ENCODE data around the gene SHH.

The SHH gene

GRCh38 chr7:155808549-155809331 lies 3.5 kb downstream of the SHH start:
- Histone ChIP-seq H3K36me3 (ENCODE audit: insufficient read depth, insufficient read length, low read length) (no peaks in the 10 kb centered on the region), H3K4me3 (ENCODE audit: insufficient read length, low read depth) (peak overlapping the region; percentile 17), H3K27me3 (ENCODE audit: insufficient read depth, insufficient read length) (peaks cover 82% of the 10 kb centered on the region), H3K9ac (ENCODE audit: insufficient read length, low read depth) (peak overlapping the region; percentile 50), H3K9me3 (ENCODE audit: insufficient read depth, low read length) (peaks cover 10% of the 10 kb centered on the region; the same call in 1 of the 2 replicates), H3K4me1 (ENCODE audit: insufficient read depth, insufficient read length) (peaks cover 8% of the 10 kb centered on the region)
- DNase-seq (ENCODE audit: low read depth, low spot score): no peak
- TF ChIP-seq ZNF274 (IDR thresholded peaks at IDR 0.05; ENCODE audit: low read depth, low read length) (no peak), SUZ12 (IDR thresholded peaks at IDR 0.05; ENCODE audit: extremely low read depth, insufficient read depth, insufficient read length) (peak; percentile 55)

- H3K9ac ChIP-seq (ENCODE audit: insufficient read length, low read depth): peak overlapping the region; percentile 50
- H3K4me1 ChIP-seq (ENCODE audit: insufficient read depth, insufficient read length): peaks cover 8% of the 10 kb centered on the region
- no peak for DNase-seq (ENCODE audit: low read depth, low spot score)
- H3K4me3 ChIP-seq (ENCODE audit: insufficient read length, low read depth): peak overlapping the region; percentile 17
- no peak for TF ChIP-seq ZNF274 (IDR thresholded peaks at IDR 0.05; ENCODE audit: low read depth, low read length)
- no peak for TF ChIP-seq YY1 (IDR thresholded peaks at IDR 0.05; ENCODE audit: insufficient read depth, insufficient read length)
- TF ChIP-seq SUZ12 (IDR thresholded peaks at IDR 0.05; ENCODE audit: extremely low read depth, insufficient read depth, insufficient read length): no peak
- H3K9me3 ChIP-seq (ENCODE audit: insufficient read depth, low read length): peaks cover 10% of the 10 kb centered on the region; the same call in 1 of the 2 replicates
- no peaks in the 10 kb centered on the region for H3K36me3 ChIP-seq (ENCODE audit: insufficient read depth, insufficient read length, low read length)
- peaks cover 82% of the 10 kb centered on the region for H3K27me3 ChIP-seq (ENCODE audit: insufficient read depth, insufficient read length)
Measured at GRCh38 chr7:155807789-155808548, 4.3 kb downstream of the SHH start.

DNA sequence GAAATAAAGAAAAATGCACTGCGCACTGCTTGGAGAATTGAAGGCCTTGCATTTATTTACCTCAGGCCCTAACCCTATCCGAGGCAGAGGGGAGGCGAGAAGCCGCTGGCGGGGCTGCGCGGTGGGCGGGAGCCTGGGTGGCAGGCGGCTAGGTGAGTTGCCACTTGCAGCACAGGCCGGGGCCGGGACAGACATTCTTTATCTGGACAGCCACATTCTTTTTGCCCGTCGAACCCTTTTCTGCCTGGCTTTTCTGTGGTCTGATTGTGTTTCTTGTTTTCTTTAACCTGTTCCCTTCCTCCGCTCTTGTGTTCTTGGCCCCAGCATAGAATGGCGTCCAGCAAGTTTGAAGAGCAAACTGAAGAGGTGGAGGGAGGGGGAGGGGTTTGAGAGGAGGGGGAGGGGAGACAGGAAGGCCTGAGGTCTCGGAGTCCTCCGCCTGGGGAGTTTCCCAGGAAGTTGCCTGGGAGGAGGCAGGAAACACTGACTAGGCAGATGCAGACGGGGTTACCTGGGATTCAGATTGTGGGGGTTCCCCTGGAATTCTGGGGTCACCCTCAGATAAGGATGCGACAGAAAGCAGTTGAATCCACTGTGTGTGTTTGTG lies 5.1 kb downstream of the SHH start:
- no peak for DNase-seq (ENCODE audit: low read depth, low spot score)
- TF ChIP-seq ZNF274 (IDR thresholded peaks at IDR 0.05; ENCODE audit: low read depth, low read length): no peak
- TF ChIP-seq SUZ12 (IDR thresholded peaks at IDR 0.05; ENCODE audit: extremely low read depth, insufficient read depth, insufficient read length): no peak
- H3K4me3 ChIP-seq (ENCODE audit: insufficient read length, low read depth): no peak overlapping the region
- peaks cover 8% of the 10 kb centered on the region for H3K4me1 ChIP-seq (ENCODE audit: insufficient read depth, insufficient read length)
- H3K9me3 ChIP-seq (ENCODE audit: insufficient read depth, low read length): peaks cover 10% of the 10 kb centered on the region; the same call in 1 of the 2 replicates
- no peaks in the 10 kb centered on the region for H3K36me3 ChIP-seq (ENCODE audit: insufficient read depth, insufficient read length, low read length)
- no peak overlapping the region for H3K9ac ChIP-seq (ENCODE audit: insufficient read length, low read depth)
- H3K27me3 ChIP-seq (ENCODE audit: insufficient read depth, insufficient read length): peaks cover 82% of the 10 kb centered on the region

GRCh38 chr7:155806096-155806871 lies 6.0 kb downstream of the SHH start:
- Histone ChIP-seq H3K4me1 (ENCODE audit: insufficient read depth, insufficient read length) (peaks cover 8% of the 10 kb centered on the region), H3K36me3 (ENCODE audit: insufficient read depth, insufficient read length, low read length) (no peaks in the 10 kb centered on the region), H3K9me3 (ENCODE audit: insufficient read depth, low read length) (peaks cover 10% of the 10 kb centered on the region; the same call in 1 of the 2 replicates), H3K9ac (ENCODE audit: insufficient read length, low read depth) (no peak overlapping the region), H3K4me3 (ENCODE audit: insufficient read length, low read depth) (no peak overlapping the region), H3K27me3 (ENCODE audit: insufficient read depth, insufficient read length) (peaks cover 81% of the 10 kb centered on the region)
- DNase-seq (ENCODE audit: low read depth, low spot score): no peak
- TF ChIP-seq SUZ12 (IDR thresholded peaks at IDR 0.05; ENCODE audit: extremely low read depth, insufficient read depth, insufficient read length) (no peak), YY1 (IDR thresholded peaks at IDR 0.05; ENCODE audit: insufficient read depth, insufficient read length) (no peak), ZNF274 (IDR thresholded peaks at IDR 0.05; ENCODE audit: low read depth, low read length) (no peak)

DNA sequence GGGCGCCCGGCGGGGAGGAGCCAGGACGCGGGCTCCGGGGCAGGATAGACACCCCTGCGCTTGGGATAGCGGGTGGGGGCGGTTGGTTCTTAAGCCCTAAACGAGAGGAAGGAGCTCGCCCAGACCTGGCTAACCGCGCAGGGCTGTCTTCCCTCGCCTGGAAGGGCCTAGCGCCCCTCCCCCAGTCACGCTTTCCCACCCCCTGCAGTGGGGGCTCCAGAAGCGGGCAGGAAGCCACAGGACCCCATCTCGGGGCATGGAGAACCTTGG lies 6.5 kb downstream of the SHH start:
- H3K4me1 ChIP-seq (ENCODE audit: insufficient read depth, insufficient read length): peaks cover 8% of the 10 kb centered on the region
- TF ChIP-seq SUZ12 (IDR thresholded peaks at IDR 0.05; ENCODE audit: extremely low read depth, insufficient read depth, insufficient read length) (no peak), ZNF274 (IDR thresholded peaks at IDR 0.05; ENCODE audit: low read depth, low read length) (no peak), YY1 (IDR thresholded peaks at IDR 0.05; ENCODE audit: insufficient read depth, insufficient read length) (no peak)
- no peak overlapping the region for H3K9ac ChIP-seq (ENCODE audit: insufficient read length, low read depth)
- peaks cover 10% of the 10 kb centered on the region; the same call in 1 of the 2 replicates for H3K9me3 ChIP-seq (ENCODE audit: insufficient read depth, low read length)
- DNase-seq (ENCODE audit: low read depth, low spot score): no peak
- no peaks in the 10 kb centered on the region for H3K36me3 ChIP-seq (ENCODE audit: insufficient read depth, insufficient read length, low read length)
- H3K27me3 ChIP-seq (ENCODE audit: insufficient read depth, insufficient read length): peaks cover 81% of the 10 kb centered on the region
- H3K4me3 ChIP-seq (ENCODE audit: insufficient read length, low read depth): no peak overlapping the region

DNA sequence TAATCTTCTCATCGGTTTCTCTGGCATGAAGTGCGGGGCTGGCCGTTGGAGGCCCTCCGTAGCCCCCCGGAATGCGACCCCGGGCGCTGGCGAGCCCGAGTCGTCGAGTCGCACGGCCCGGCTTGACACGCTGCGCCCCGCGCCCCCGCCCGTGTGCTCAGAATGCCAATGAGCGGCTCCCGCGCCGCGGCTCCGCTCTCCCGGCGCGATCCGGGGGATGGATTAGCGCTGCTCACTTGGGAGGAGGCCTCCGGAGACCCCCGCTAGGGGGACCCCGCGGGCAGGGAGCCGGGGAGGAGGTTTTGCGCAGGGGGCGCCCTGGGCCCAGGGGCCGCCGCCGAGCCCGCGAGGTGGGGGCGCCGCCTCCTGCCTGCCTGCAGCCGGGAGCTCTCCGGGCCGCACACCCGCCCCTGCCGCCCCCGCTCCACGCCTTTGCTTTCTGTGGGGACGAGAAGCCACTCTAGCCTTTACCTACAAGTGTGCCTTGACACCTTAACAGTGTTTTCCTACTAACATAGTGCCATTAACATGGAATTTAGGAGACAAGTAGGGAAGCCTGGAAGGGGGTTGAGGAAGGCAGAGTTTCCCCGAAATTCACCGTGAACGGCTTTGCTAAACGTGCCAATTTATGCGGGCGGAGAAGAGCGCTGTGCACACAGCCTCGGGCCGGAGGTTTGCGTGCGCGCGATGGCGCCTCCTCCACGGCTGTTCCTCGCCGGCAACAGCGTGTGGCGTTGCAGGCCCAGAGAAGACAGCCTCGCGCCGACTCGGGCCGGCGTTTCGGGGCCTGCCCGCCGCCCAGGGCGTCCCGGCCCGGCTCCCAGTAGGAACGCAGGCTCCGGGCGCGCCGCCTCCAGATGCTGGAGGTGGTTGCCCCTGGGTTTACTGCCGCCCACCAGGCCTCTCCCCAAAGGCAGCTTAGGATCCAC lies 7.1 kb downstream of the SHH start:
- no peak for TF ChIP-seq SUZ12 (IDR thresholded peaks at IDR 0.05; ENCODE audit: extremely low read depth, insufficient read depth, insufficient read length)
- no peak for TF ChIP-seq YY1 (IDR thresholded peaks at IDR 0.05; ENCODE audit: insufficient read depth, insufficient read length)
- TF ChIP-seq ZNF274 (IDR thresholded peaks at IDR 0.05; ENCODE audit: low read depth, low read length): no peak
- DNase-seq (ENCODE audit: low read depth, low spot score): peak; percentile 75
- Histone ChIP-seq H3K27me3 (ENCODE audit: insufficient read depth, insufficient read length) (peaks cover 81% of the 10 kb centered on the region), H3K4me1 (ENCODE audit: insufficient read depth, insufficient read length) (peaks cover 8% of the 10 kb centered on the region), H3K4me3 (ENCODE audit: insufficient read length, low read depth) (peak overlapping the region; percentile 31), H3K9ac (ENCODE audit: insufficient read length, low read depth) (peak overlapping the region; percentile 44), H3K9me3 (ENCODE audit: insufficient read depth, low read length) (peaks cover 10% of the 10 kb centered on the region; the same call in 1 of the 2 replicates), H3K36me3 (ENCODE audit: insufficient read depth, insufficient read length, low read length) (no peaks in the 10 kb centered on the region)
